Chondrocyte (in vitro differentiated cells): ENCODE data around the gene NEGR1. TPM values are rescaled to one million over a fixed set of nuclear protein-coding genes. Genes with fewer than 3 reads are reported as not detected.

Source experiments
- DNase-seq: peaks from one replicate; pipeline ENCODE4 v3.0.0; 2021; ENCODE audit warnings: mixed read lengths, low spot score
- H3K27ac Mint-ChIP-seq: one replicate; pipeline ENCODE4 v1.8.0; 2021; ENCODE audit warnings: mild to moderate bottlenecking, moderate library complexity, mixed read lengths; ENCODE audit not compliant: unreplicated experiment
- H3K27me3 Mint-ChIP-seq: 2 replicates; pipeline ENCODE4 v1.8.0; 2021; ENCODE audit warnings: low read depth, mixed read lengths
- H3K36me3 Mint-ChIP-seq: 2 replicates; pipeline ENCODE4 v1.8.0; 2021; ENCODE audit warnings: low read depth, mixed read lengths
- H3K4me1 Mint-ChIP-seq: 2 replicates; pipeline ENCODE4 v1.8.0; 2021; ENCODE audit warnings: low read depth, mild to moderate bottlenecking, mixed read lengths
- H3K4me3 Mint-ChIP-seq: one replicate; pipeline ENCODE4 v1.8.0; 2021; ENCODE audit warnings: mild to moderate bottlenecking, moderate library complexity, mixed read lengths; ENCODE audit not compliant: unreplicated experiment
- H3K9me3 Mint-ChIP-seq: 2 replicates; pipeline ENCODE4 v1.8.0; 2021; ENCODE audit warnings: low read depth, mixed read lengths
- CTCF ChIP-seq: fragments of 200-600 bp; sonication (generic); IDR thresholded peaks from 2 replicates; pipeline ENCODE4 v1.5.0; 2021; ENCODE audit warnings: antibody characterized with exemption, mild to moderate bottlenecking, moderate library complexity
- total RNA-seq: library from RNA; stranded (reverse); gene quantifications from 3 replicates; pipeline ENCODE4 v1.2.1, GENCODE V29; 2021

Gene NEGR1
- total RNA-seq, 1 donor from 2014 or later: 7.7 TPM

- DNase-seq: no peak
- no peak overlapping the region for H3K27ac Mint-ChIP-seq
- no peak overlapping the region for H3K4me3 Mint-ChIP-seq
- no peaks in the 10 kb centered on the region for H3K4me1 Mint-ChIP-seq
- no peak for TF ChIP-seq CTCF
- H3K9me3 Mint-ChIP-seq: no peaks in the 10 kb centered on the region
- H3K36me3 Mint-ChIP-seq: no peaks in the 10 kb centered on the region
- H3K27me3 Mint-ChIP-seq: peaks cover 3% of the 10 kb centered on the region
Observed at GRCh38 chr1:71473331-71473730, 809.0 kb downstream of the NEGR1 start.

DNA sequence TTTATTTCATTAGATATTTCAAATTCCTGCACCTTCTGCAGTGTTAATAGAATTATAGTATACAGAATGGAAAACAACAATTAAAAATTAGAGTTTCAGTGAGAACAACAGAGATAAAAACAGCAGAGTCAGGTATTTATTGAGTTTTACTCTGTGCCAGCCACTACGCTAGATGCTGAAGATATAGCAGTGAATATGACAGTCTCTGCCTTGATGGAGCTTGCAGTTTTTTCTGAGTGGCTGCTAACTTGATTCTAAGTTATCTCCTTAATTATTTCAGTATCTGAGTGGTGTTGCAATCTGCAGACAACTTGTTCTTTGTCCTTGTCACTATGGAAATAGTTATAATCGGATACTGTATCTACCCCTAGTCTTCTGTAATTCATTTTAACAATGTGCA is 817.2 kb downstream of the NEGR1 start:
- TF ChIP-seq CTCF: no peak
- peaks cover 2% of the 10 kb centered on the region for H3K27me3 Mint-ChIP-seq
- no peak overlapping the region for H3K4me3 Mint-ChIP-seq
- H3K9me3 Mint-ChIP-seq: no peaks in the 10 kb centered on the region
- DNase-seq: no peak
- H3K27ac Mint-ChIP-seq: no peak overlapping the region
- H3K4me1 Mint-ChIP-seq: no peaks in the 10 kb centered on the region
- no peaks in the 10 kb centered on the region for H3K36me3 Mint-ChIP-seq

GRCh38 chr1:71464016-71464415 is 818.3 kb downstream of the NEGR1 start:
- Mint-ChIP-seq H3K9me3 (no peaks in the 10 kb centered on the region), H3K36me3 (no peaks in the 10 kb centered on the region), H3K4me1 (no peaks in the 10 kb centered on the region), H3K4me3 (no peak overlapping the region), H3K27me3 (peaks cover 3% of the 10 kb centered on the region), H3K27ac (no peak overlapping the region)
- no peak for TF ChIP-seq CTCF
- DNase-seq: no peak

GRCh38 chr1:71463144-71463543 is 819.2 kb downstream of the NEGR1 start:
- Mint-ChIP-seq H3K36me3 (no peaks in the 10 kb centered on the region), H3K4me3 (no peak overlapping the region), H3K27ac (no peak overlapping the region), H3K4me1 (no peaks in the 10 kb centered on the region), H3K27me3 (peaks cover 3% of the 10 kb centered on the region), H3K9me3 (no peaks in the 10 kb centered on the region)
- DNase-seq: no peak
- TF ChIP-seq CTCF: no peak

GRCh38 chr1:71462247-71462646 is 820.1 kb downstream of the NEGR1 start:
- H3K9me3 Mint-ChIP-seq: no peaks in the 10 kb centered on the region
- H3K27ac Mint-ChIP-seq: no peak overlapping the region
- no peak for DNase-seq
- no peak for TF ChIP-seq CTCF
- H3K27me3 Mint-ChIP-seq: peaks cover 3% of the 10 kb centered on the region
- H3K4me3 Mint-ChIP-seq: no peak overlapping the region
- no peaks in the 10 kb centered on the region for H3K36me3 Mint-ChIP-seq
- H3K4me1 Mint-ChIP-seq: no peaks in the 10 kb centered on the region
